Measurements from ENCODE around the gene SNX30.

SNX30 gene

GRCh38 chr9:112886351-112886750, 135.8 kb downstream of the SNX30 start:
- DNase-seq (ENCODE audit: low spot score), result no peak

- DNase-seq (ENCODE audit: low spot score), result no peak
Measured at GRCh38 chr9:112887381-112887780, 136.8 kb downstream of the SNX30 start.

- DNase-seq (ENCODE audit: low spot score), result peak; percentile 57
Measured at GRCh38 chr9:112890106-112891081, 139.8 kb downstream of the SNX30 start, which contains the start of gene SLC46A2. SLC46A2 (minus strand) TSS chr9:112890876; CDS start chr9:112890681, 195 bp downstream.

GRCh38 chr9:112891521-112891920, 141.0 kb downstream of the SNX30 start:
- no peak for DNase-seq (ENCODE audit: low spot score)

- no peak for DNase-seq (ENCODE audit: low spot score)
Measured at GRCh38 chr9:112892981-112893380, 142.4 kb downstream of the SNX30 start.

- DNase-seq (ENCODE audit: low spot score), result no peak
Measured at GRCh38 chr9:112894041-112894440, 143.5 kb downstream of the SNX30 start.

GRCh38 chr9:112894699-112895098, 144.1 kb downstream of the SNX30 start:
- no peak for DNase-seq (ENCODE audit: low spot score)

GRCh38 chr9:112896131-112896530, 145.6 kb downstream of the SNX30 start:
- no peak for DNase-seq (ENCODE audit: low spot score)

GRCh38 chr9:112898872-112899311, 148.3 kb downstream of the SNX30 start:
- no peak for DNase-seq (ENCODE audit: low spot score)

- DNase-seq (ENCODE audit: low spot score), result no peak
Measured at GRCh38 chr9:112900488-112900887, 149.9 kb downstream of the SNX30 start.

- no peak for DNase-seq (ENCODE audit: low spot score)
Measured at GRCh38 chr9:112900901-112901300, 150.3 kb downstream of the SNX30 start.

- DNase-seq (ENCODE audit: low spot score), result no peak
Measured at GRCh38 chr9:112905084-112905483, 154.5 kb downstream of the SNX30 start.

- DNase-seq (ENCODE audit: low spot score), result no peak
Measured at GRCh38 chr9:112911736-112912135, 161.2 kb downstream of the SNX30 start.

GRCh38 chr9:112912636-112913035, 162.1 kb downstream of the SNX30 start:
- no peak for DNase-seq (ENCODE audit: low spot score)

GRCh38 chr9:112913326-112913725, 162.8 kb downstream of the SNX30 start:
- no peak for DNase-seq (ENCODE audit: low spot score)

- DNase-seq (ENCODE audit: low spot score), result no peak
Measured at GRCh38 chr9:112914524-112914923, 164.0 kb downstream of the SNX30 start.

- DNase-seq (ENCODE audit: low spot score), result no peak
Measured at GRCh38 chr9:112917047-112917986, 166.8 kb downstream of the SNX30 start.

GRCh38 chr9:112917987-112918362, 167.4 kb downstream of the SNX30 start:
- DNase-seq (ENCODE audit: low spot score), result no peak

- peak; percentile 48 for DNase-seq (ENCODE audit: low spot score)
Measured at GRCh38 chr9:112921549-112921948, 171.0 kb downstream of the SNX30 start.
